ENCODE data around the gene KRTAP6-3. TPM values are rescaled to one million over a fixed set of nuclear protein-coding genes. Genes with fewer than 3 reads are reported as not detected.

KRTAP6-3 gene
- total and polyA plus RNA-seq, 8 donors = not detected

DNA sequence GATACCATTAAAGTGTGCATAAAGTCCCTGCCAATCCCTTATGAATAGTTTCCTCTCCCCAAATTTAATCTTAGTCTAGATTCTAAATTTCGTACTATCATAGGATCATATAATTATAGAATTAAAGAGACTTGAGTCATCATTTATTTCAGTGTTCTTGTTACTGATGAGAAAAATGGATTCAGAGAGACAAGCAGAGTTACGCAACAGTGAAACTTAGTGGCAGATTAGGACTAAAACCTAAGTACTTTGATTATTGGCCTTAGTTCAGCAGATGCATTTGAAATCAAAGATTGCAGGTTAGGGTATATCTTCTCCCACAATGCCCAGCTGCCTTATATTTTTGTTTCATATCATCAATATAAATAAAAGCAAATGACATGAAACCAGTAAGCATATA is 30.3 kb upstream of the KRTAP6-3 start:
- no peak for TF ChIP-seq POLR2AphosphoS5 (IDR thresholded peaks at IDR 0.05)
- no peaks in the 10 kb centered on the region for H3K27me3 ChIP-seq
- 81 to 96% (median 91%) methylated on average over 2 of the region's 2 CpGs for WGBS, 5 donors
- no peak overlapping the region for H3K4me3 ChIP-seq
- H3K4me1 ChIP-seq = no peaks in the 10 kb centered on the region
- intact Hi-C loops (cut with DNase I; ENCODE audit: low total_unique reads) = no loop called here
- no peak for DNase-seq
- no peaks in the 10 kb centered on the region for H3K36me3 ChIP-seq
- no peaks in the 10 kb centered on the region for H3K9me3 ChIP-seq
- H3K27ac ChIP-seq = no peak overlapping the region

DNA sequence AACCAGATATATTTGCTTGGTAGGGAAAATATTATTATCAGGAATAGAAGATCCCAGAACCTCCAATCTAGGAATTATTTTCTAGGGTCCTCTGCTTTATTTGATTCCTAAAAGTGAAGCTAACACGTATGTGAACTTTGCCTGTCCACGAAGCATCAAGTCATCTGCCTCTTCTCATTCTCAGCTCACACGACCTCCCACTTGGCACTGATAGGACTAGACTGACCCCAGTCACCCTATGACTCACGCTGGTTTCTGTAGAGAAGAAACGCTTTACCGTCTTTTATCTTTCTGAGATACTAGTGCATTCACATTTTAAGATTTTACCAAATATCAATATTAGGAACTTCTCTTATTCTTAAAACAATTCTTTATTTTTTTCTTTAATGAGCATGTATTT is 29.2 kb upstream of the KRTAP6-3 start:
- H3K4me1 ChIP-seq = no peaks in the 10 kb centered on the region
- no peak overlapping the region for H3K27ac ChIP-seq
- DNase-seq = no peak
- H3K27me3 ChIP-seq = no peaks in the 10 kb centered on the region
- intact Hi-C loops (cut with DNase I; ENCODE audit: low total_unique reads) = no loop called here
- H3K36me3 ChIP-seq = no peaks in the 10 kb centered on the region
- WGBS, 5 donors = 48 to 74% (median 65%) methylated on average over 6 of the region's 6 CpGs
- H3K4me3 ChIP-seq = no peak overlapping the region
- H3K9me3 ChIP-seq = no peaks in the 10 kb centered on the region
- TF ChIP-seq, protein P1, sequence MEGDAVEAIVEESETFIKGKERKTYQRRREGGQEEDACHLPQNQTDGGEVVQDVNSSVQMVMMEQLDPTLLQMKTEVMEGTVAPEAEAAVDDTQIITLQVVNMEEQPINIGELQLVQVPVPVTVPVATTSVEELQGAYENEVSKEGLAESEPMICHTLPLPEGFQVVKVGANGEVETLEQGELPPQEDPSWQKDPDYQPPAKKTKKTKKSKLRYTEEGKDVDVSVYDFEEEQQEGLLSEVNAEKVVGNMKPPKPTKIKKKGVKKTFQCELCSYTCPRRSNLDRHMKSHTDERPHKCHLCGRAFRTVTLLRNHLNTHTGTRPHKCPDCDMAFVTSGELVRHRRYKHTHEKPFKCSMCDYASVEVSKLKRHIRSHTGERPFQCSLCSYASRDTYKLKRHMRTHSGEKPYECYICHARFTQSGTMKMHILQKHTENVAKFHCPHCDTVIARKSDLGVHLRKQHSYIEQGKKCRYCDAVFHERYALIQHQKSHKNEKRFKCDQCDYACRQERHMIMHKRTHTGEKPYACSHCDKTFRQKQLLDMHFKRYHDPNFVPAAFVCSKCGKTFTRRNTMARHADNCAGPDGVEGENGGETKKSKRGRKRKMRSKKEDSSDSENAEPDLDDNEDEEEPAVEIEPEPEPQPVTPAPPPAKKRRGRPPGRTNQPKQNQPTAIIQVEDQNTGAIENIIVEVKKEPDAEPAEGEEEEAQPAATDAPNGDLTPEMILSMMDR (IDR thresholded peaks at IDR 0.05) = no peak
- no peak for TF ChIP-seq POLR2A (IDR thresholded peaks at IDR 0.05)
- no peak for TF ChIP-seq POLR2AphosphoS5 (IDR thresholded peaks at IDR 0.05)
- TF ChIP-seq EP300 (IDR thresholded peaks at IDR 0.05) = no peak

DNA sequence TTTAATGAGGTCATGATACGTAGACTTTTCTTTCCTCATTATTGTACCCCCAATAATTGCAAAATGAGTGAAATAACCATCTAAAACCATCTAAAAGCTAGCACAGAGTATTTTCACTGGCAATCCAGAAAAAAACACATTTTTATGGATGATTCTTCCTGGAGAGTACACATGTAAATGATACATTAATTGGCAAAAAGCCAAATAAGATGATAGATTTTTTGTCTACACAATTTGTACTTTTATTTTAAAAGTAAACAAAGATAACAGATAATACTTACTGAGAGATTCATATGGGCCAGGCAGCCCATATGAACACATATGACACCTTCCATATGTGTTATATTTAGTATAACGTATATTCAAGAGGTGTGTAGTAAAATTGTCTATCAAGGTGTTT is 28.6 kb upstream of the KRTAP6-3 start:
- Histone ChIP-seq H3K36me3 (no peaks in the 10 kb centered on the region), H3K27me3 (no peaks in the 10 kb centered on the region), H3K4me1 (no peaks in the 10 kb centered on the region), H3K4me3 (no peak overlapping the region), H3K27ac (no peak overlapping the region), H3K9me3 (no peaks in the 10 kb centered on the region)
- intact Hi-C loops (cut with DNase I; ENCODE audit: low total_unique reads) = no loop called here
- no peak for TF ChIP-seq EP300 (IDR thresholded peaks at IDR 0.05)
- no peak for TF ChIP-seq POLR2AphosphoS5 (IDR thresholded peaks at IDR 0.05)
- TF ChIP-seq, protein P1 (IDR thresholded peaks at IDR 0.05) = no peak
- no peak for TF ChIP-seq POLR2A (IDR thresholded peaks at IDR 0.05)
- 75 to 91% (median 85%) methylated on average over 2 of the region's 2 CpGs for WGBS, 5 donors
- DNase-seq = no peak

DNA sequence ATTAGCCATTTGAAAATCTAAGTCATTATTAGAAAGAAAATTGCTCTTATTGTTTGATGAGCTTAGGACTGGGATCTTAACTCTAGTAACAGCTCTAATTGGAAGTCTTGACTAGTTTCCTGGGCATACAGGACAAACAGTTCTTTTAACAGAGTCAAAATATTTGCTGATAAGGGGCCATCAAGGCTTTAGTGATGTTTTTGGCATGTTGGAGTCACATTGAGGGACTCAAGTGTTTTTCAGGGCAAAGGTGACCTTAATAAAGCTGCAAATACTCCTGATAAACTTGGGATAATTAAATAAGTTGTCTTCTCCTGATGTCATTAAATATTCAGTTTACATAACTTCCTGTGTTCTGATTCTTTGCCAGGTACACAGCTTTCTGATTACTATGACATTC is 24.6 kb upstream of the KRTAP6-3 start:
- Histone ChIP-seq H3K36me3 (no peaks in the 10 kb centered on the region), H3K9me3 (no peaks in the 10 kb centered on the region), H3K27ac (no peak overlapping the region), H3K27me3 (no peaks in the 10 kb centered on the region), H3K4me3 (no peak overlapping the region), H3K4me1 (no peaks in the 10 kb centered on the region)
- no peak for DNase-seq
- intact Hi-C loops (cut with DNase I; ENCODE audit: low total_unique reads) = no loop called here
- no peak for TF ChIP-seq POLR2AphosphoS5 (IDR thresholded peaks at IDR 0.05)
- no peak for TF ChIP-seq POLR2A (IDR thresholded peaks at IDR 0.05)
- TF ChIP-seq, protein P1 (IDR thresholded peaks at IDR 0.05) = no peak
- no peak for TF ChIP-seq EP300 (IDR thresholded peaks at IDR 0.05)

DNA sequence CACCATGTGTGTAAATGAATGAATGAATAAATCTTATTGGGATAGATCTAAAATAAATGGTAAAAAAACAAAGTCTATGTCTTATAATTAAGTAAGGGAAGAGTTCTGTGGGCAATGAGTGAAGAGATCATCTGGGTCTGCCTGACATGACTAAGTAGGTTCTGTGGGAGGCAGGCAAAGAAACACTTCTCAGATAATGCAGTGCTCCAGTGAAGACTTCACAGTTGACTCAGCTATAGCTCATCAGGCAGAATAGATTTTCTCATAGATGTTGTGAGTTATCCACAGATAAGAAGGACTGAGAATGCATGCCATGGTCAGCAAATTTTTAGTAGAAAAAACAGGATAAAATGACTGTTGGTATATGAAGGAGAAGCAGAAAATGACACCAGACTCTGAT is 14.5 kb upstream of the KRTAP6-3 start:
- H3K27ac ChIP-seq = no peak overlapping the region
- H3K4me1 ChIP-seq = no peaks in the 10 kb centered on the region
- DNase-seq = no peak
- intact Hi-C loops (cut with DNase I; ENCODE audit: low total_unique reads) = no loop called here
- H3K9me3 ChIP-seq = no peaks in the 10 kb centered on the region
- H3K27me3 ChIP-seq = no peaks in the 10 kb centered on the region
- TF ChIP-seq EP300 (IDR thresholded peaks at IDR 0.05) = no peak
- TF ChIP-seq POLR2A (IDR thresholded peaks at IDR 0.05) = no peak
- no peak for TF ChIP-seq POLR2AphosphoS5 (IDR thresholded peaks at IDR 0.05)
- TF ChIP-seq, protein P1 (IDR thresholded peaks at IDR 0.05) = no peak
- H3K4me3 ChIP-seq = no peak overlapping the region
- H3K36me3 ChIP-seq = no peaks in the 10 kb centered on the region

All from stomach (tissue), 9 donors.